ENCODE results near the gene TNIK. TPM values are rescaled to one million over a fixed set of nuclear protein-coding genes. Genes with fewer than 3 reads are reported as not detected.

The TNIK gene
- total and polyA plus RNA-seq, 2 of the 4 experiments (the other 2 are of a cell fraction) = 3.4 to 6.3 TPM

- no peak overlapping the region for H3K27ac ChIP-seq (ENCODE audit: insufficient read depth, low read length)
- H3K4ac ChIP-seq (ENCODE audit: low read depth, low read length) = no peak overlapping the region
- no peak overlapping the region for H2BK120ac ChIP-seq (ENCODE audit: low read depth, low read length)
- H3K4me1 ChIP-seq (ENCODE audit: control insufficient read depth, insufficient read depth, low read length) = peaks cover 3% of the 10 kb centered on the region; the same call in 1 of the 2 replicates
- TF ChIP-seq MAZ (IDR thresholded peaks at IDR 0.05; ENCODE audit: borderline replicate concordance, low read depth, low read length) (no peak), CEBPB (IDR thresholded peaks at IDR 0.05; ENCODE audit: low read depth, low read length) (no peak), POLR2A (IDR thresholded peaks at IDR 0.05; ENCODE audit: low read depth, low read length) (no peak), SMC3 (IDR thresholded peaks at IDR 0.05; ENCODE audit: low read depth, low read length) (no peak), CTCF (conservative IDR thresholded peaks at IDR 0.05; ENCODE audit: low read depth, low read length) (no peak), BHLHE40 (IDR thresholded peaks at IDR 0.05; ENCODE audit: low read depth, low read length) (no peak), MXI1 (IDR thresholded peaks at IDR 0.05; ENCODE audit: borderline replicate concordance, low read depth, low read length) (no peak)
- TF ChIP-seq, protein P1, sequence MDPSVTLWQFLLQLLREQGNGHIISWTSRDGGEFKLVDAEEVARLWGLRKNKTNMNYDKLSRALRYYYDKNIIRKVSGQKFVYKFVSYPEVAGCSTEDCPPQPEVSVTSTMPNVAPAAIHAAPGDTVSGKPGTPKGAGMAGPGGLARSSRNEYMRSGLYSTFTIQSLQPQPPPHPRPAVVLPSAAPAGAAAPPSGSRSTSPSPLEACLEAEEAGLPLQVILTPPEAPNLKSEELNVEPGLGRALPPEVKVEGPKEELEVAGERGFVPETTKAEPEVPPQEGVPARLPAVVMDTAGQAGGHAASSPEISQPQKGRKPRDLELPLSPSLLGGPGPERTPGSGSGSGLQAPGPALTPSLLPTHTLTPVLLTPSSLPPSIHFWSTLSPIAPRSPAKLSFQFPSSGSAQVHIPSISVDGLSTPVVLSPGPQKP (IDR thresholded peaks at IDR 0.05; ENCODE audit: borderline replicate concordance, low read depth, low read length) = no peak
- TF ChIP-seq, protein P2, sequence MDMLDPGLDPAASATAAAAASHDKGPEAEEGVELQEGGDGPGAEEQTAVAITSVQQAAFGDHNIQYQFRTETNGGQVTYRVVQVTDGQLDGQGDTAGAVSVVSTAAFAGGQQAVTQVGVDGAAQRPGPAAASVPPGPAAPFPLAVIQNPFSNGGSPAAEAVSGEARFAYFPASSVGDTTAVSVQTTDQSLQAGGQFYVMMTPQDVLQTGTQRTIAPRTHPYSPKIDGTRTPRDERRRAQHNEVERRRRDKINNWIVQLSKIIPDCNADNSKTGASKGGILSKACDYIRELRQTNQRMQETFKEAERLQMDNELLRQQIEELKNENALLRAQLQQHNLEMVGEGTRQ (IDR thresholded peaks at IDR 0.05; ENCODE audit: low read depth, low read length) = no peak
- no TSS peak for BruUV-seq (replicated peaks)
- H3K9me1 ChIP-seq (ENCODE audit: insufficient read depth, low read length) = no peaks in the 10 kb centered on the region; the same call in 1 of the 2 replicates
- no peaks in the 10 kb centered on the region for H3K27me3 ChIP-seq (ENCODE audit: control insufficient read depth, insufficient read depth, low read length)
- dilution Hi-C loops (cut with HindIII; ENCODE audit: low sequenced_read_pairs, unreplicated experiment) = no loop called here
- H3K18ac ChIP-seq (ENCODE audit: low read depth, low read length) = no peak overlapping the region
- H4K5ac ChIP-seq (ENCODE audit: low read depth, low read length) = no peak overlapping the region
- no peaks in the 10 kb centered on the region for H3K79me1 ChIP-seq (ENCODE audit: low read depth in 1 of 2, low read length in 2 of 2)
- no peak overlapping the region for H3K56ac ChIP-seq (ENCODE audit: extremely low read depth, insufficient read depth, low read length)
- intact Hi-C loops (cut with micrococcal nuclease) = no loop called here
- H2AK5ac ChIP-seq (ENCODE audit: low read depth, low read length) = no peak overlapping the region
- no peak overlapping the region for H3K23ac ChIP-seq (ENCODE audit: low read depth, low read length)
- DNase-seq (no peak), ATAC-seq (ENCODE audit: low read depth) (no peak)
- no peak overlapping the region for H2BK5ac ChIP-seq (ENCODE audit: low read depth, low read length, poor library complexity, severe bottlenecking)
- no peak overlapping the region for H4K91ac ChIP-seq (ENCODE audit: insufficient read depth, low read depth, low read length)
- H2BK20ac ChIP-seq (ENCODE audit: low read depth, low read length) = no peak overlapping the region
- ChIA-PET POLR2A (ENCODE audit: unreplicated experiment) (interaction anchor here (0.5 kb wide), 1 partner anchor 1820 kb away, joined by 9 read pairs; no protein-coding TSS in a partner anchor), CTCF (interaction anchor here (0.9 kb wide), 1 partner anchor 19 kb away, joined by 4 read pairs; no protein-coding TSS in a partner anchor)
- no peaks in the 10 kb centered on the region; the same call in 1 of the 2 replicates for H4K20me1 ChIP-seq (ENCODE audit: insufficient read depth, low read length)
- in situ Hi-C loops (cut with MboI; ENCODE audit: low sequenced_read_pairs) = no loop called here
- H3K4me3 ChIP-seq (ENCODE audit: insufficient read depth, low read depth, low read length) = no peak overlapping the region
- H2BK15ac ChIP-seq (ENCODE audit: low read depth, low read length) = no peak overlapping the region
- H2AFZ ChIP-seq (replicated peaks; ENCODE audit: low read length, poor library complexity) = no peak overlapping the region
- no CpG with 5 or more reads among the region's 1 CpG for WGBS, 2 experiments (ENCODE audit: extremely low coverage in 2 of 2, insufficient read length in 1 of 2)
- no peak overlapping the region for H3K9ac ChIP-seq (ENCODE audit: low read depth, low read length)
- H3K36me3 ChIP-seq (ENCODE audit: control insufficient read depth, insufficient read depth, low read length) = no peaks in the 10 kb centered on the region
- H3K14ac ChIP-seq (replicated peaks; ENCODE audit: low read depth, low read length) = no peak overlapping the region
- no peak overlapping the region for H3K4me2 ChIP-seq (ENCODE audit: low read depth, low read length)
- H2AK9ac ChIP-seq (replicated peaks; ENCODE audit: low read depth, low read length, poor library complexity) = no peak overlapping the region
- no peak overlapping the region for H4K8ac ChIP-seq (ENCODE audit: low read depth in 2 of 2, low read length in 2 of 2)
- 0 out of 2 replicates have a peak, but pooled peaks cover 2% of the 10 kb centered on the region for H3K9me3 ChIP-seq (ENCODE audit: control insufficient read depth, insufficient read depth, low read length)
Observed at GRCh38 chr3:171274222-171274621, 186.0 kb downstream of the TNIK start.

Measured in IMR-90 (cell line).